Mucosa of descending colon (tissue), 3 donors: ENCODE measurements around the gene ZMIZ1. TPM values are rescaled to one million over a fixed set of nuclear protein-coding genes. Genes with fewer than 3 reads are reported as not detected.

ENCODE experiments used
- ATAC-seq: fragments of 200-7000 bp; cut with Tn5 transposase; one replicate; pipeline ENCODE4 v1.9.1; 2020; ENCODE audit warnings: mild to moderate bottlenecking, moderate library complexity
- DNase-seq, 3 donors: peaks; one replicate each; pipeline ENCODE4 v3.0.0-alpha.2; 2020
- H3K36me3 ChIP-seq: fragments of 200-600 bp; one replicate; pipeline ENCODE4 v1.8.0; 2021; ENCODE audit warnings: low read depth, mild to moderate bottlenecking
- H3K4me1 ChIP-seq: fragments of 200-600 bp; one replicate; pipeline ENCODE4 v1.8.0; 2021; ENCODE audit warnings: low read depth, mild to moderate bottlenecking
- H3K4me3 ChIP-seq: fragments of 200-600 bp; one replicate; pipeline ENCODE4 v1.8.0; 2021; ENCODE audit warnings: mild to moderate bottlenecking
- H3K9me3 ChIP-seq: fragments of 200-600 bp; one replicate; pipeline ENCODE4 v1.8.0; 2021; ENCODE audit warnings: mild to moderate bottlenecking
- CTCF ChIP-seq: fragments of 200-600 bp; IDR thresholded peaks from one replicate; pipeline ENCODE4 v1.8.0; 2022; ENCODE audit warnings: antibody characterized with exemption, mild to moderate bottlenecking
- intact Hi-C, 2 donors: fragments of 100-400 bp; cut with DNase I in 1 of 2; cut with micrococcal nuclease in 1 of 2; formaldehyde crosslinking; loops; one replicate each; pipeline versions ENCODE4 v1.11.0 to v1.11.1; 2022; cut with DNase I, micrococcal nuclease
- total RNA-seq, 3 donors: library from RNA; stranded (reverse); fragmentation: NEBNext Ultra II Directional in 2 of 3; extraction: Animal tissue kit (Norgen Biotek cat#: 25700) in 2 of 3; gene quantifications; one replicate each; pipeline versions ENCODE4 v1.2.1 to v1.2.4, GENCODE V29; 2021 to 2023
- donor health status: DM: no; HTN: no; CAD: no; lungs with moderate emphysema.
- donor health status: DM: no; HTN: no; CAD: no.
- donor health status: DM: no; HTN: yes; CAD: no.

The ZMIZ1 gene
- total RNA-seq, 3 donors from 2014 or later: 61.4 to 103 (median 89.1) TPM

DNA sequence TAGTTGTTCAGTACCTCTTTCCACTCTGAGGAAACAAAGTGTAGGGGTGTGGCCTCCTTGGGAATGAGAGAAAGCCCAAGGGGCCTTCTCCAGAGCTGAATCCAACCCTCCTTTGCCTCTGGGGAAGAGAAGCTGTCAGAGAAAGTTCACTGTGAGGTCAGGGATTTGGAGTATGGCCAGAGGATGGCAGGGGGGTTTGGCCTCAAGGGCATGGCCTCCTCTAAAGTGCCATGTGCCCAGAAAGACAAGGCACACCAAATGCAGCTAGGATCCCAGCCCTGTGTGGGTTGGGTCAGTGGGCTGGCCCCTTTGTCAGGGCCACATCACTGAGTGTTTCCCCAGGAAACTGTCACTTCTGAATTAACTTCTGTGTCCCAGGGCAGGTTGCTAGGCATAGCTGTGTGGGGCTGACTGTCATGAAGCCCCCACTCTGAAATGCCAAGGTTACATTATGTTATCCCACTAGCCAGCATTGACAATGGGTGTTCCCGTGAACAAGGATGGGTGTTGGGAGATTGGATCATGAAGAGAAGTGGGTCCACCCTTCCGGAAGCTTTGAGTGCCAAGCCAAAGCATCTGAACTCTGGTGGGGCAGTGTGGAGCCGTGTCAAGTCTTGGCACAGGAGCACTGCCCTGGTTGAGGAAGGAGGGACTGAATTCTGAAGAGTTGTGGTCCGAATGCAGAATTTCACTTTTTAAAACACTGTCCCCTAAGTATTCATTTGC is 123.3 kb downstream of the ZMIZ1 start:
- H3K36me3 ChIP-seq: no peaks in the 10 kb centered on the region
- no peak for DNase-seq
- no peaks in the 10 kb centered on the region for H3K9me3 ChIP-seq
- ATAC-seq: no peak
- H3K4me3 ChIP-seq: no peak overlapping the region
- peaks cover 21% of the 10 kb centered on the region for H3K4me1 ChIP-seq
- intact Hi-C loops: loop anchor here (10.0 kb wide), 3 partner anchors 117 to 977 kb away; no protein-coding TSS in a partner anchor
- TF ChIP-seq CTCF: no peak

- H3K36me3 ChIP-seq: no peaks in the 10 kb centered on the region
- intact Hi-C loops: loop anchor here (10.0 kb wide), 3 partner anchors 118 to 978 kb away; no protein-coding TSS in a partner anchor
These were observed 123.9 kb downstream of the ZMIZ1 start for GRCh38 chr10:79192677-79193003.

DNA sequence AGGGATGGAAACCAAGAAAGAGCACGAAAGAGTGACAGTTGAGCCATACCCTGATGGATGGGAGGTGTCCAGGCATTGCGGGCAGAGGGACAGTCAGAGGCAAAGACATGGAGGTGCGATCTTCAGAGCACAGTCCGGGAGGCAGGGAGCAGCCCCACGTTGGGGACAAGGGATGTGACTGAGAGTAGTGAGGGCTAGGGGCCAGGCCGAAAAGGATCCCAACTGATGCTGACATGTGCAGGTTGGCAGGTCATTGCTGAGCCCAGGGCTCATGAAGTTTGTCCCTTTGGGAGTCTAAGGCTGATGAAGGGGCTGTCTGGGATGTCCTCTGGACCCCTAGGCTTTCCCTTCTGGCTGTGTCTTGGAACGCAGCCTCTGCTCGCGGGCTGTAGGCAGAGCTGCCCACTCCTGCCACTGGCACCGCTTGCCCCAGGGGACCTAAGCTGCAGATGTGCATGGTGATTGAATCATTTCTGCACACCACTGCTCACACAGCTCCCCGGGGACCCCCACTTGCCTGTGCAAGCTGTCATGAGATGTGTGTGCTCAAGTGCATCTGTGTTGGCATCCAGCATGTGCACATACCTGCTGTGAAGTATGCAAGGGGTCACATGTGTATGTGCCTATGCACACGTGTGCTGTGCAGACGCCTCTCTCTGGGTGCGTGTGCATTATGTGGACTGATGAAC is 125.1 kb downstream of the ZMIZ1 start:
- peaks cover 6% of the 10 kb centered on the region for H3K4me1 ChIP-seq
- H3K36me3 ChIP-seq: no peaks in the 10 kb centered on the region
- intact Hi-C loops: loop anchor here (10.0 kb wide), 3 partner anchors 119 to 979 kb away; no protein-coding TSS in a partner anchor

More at GRCh38 chr10:79192677-79193003, 123.9 kb downstream of the ZMIZ1 start:
- H3K9me3 ChIP-seq: no peaks in the 10 kb centered on the region
- DNase-seq (no peak), ATAC-seq (no peak)
- no peak for TF ChIP-seq CTCF
- H3K4me3 ChIP-seq: no peak overlapping the region
- peaks cover 16% of the 10 kb centered on the region for H3K4me1 ChIP-seq

DNA sequence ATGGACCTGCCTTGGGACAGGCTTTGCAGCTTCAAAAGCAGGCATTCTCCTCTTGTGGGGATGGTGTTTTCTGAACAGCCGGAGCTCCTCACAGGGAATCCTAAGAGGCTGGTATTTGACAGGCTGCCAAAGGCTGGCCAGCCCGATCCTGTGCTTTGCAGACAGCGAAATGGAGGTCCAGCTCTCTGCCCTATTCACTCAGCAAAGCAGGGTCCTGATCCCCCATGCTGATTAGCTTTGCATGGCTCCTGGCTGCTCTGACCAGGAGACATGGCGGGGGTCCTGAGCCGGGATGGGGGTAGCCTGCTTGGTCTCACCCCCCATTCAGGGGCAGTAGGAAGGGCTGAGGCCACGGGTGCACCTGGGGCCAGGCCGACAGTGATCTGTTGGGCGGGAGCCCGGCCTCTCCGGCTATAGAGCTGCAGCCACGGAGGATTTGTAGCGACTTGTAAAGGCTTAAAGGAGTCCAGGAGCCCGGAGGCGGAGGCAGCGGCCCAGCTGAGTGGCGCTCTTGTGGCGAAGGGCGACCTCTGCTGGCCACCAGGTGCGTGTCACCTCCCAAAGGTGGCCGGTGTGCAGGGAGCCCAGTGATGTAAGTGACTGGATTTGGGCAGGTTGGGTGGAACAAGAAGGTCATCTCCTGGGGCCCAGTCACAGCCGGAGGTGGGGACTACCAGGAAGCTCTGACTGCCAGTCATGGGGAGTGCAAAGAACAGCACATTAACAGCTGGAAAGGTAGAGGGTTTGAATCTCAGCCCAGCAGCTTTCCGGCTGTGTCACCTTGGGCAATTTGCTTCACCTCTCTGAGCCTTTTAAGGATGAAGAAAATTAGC is 126.5 kb downstream of the ZMIZ1 start:
- peak; percentile 89 for TF ChIP-seq CTCF
- H3K9me3 ChIP-seq: no peaks in the 10 kb centered on the region
- peaks cover 6% of the 10 kb centered on the region for H3K4me1 ChIP-seq
- H3K36me3 ChIP-seq: no peaks in the 10 kb centered on the region
- H3K4me3 ChIP-seq: no peak overlapping the region
- ATAC-seq: peak; percentile 93
- peak; percentile 86 to 90 (median 89) for DNase-seq
- intact Hi-C loops: loop anchor here (5.0 to 10.0 kb wide), 4 partner anchors 121 to 1148 kb away; no protein-coding TSS in a partner anchor

More for the DNA sequence above, 125.1 kb downstream of the ZMIZ1 start:
- Histone ChIP-seq H3K9me3 (no peaks in the 10 kb centered on the region), H3K4me3 (no peak overlapping the region)
- DNase-seq (no peak), ATAC-seq (no peak)
- no peak for TF ChIP-seq CTCF
